ENCODE measurements around the gene NCKAP5. TPM values are rescaled to one million over a fixed set of nuclear protein-coding genes. Genes with fewer than 3 reads are reported as not detected.
"Not testable (repeated sequence)": the region's sequence is repeated elsewhere in the genome, so short reads cannot be mapped to it uniquely, and the experiment has no call there.

Gene NCKAP5
- total RNA-seq, 1 donor from 2014 or later, result 33.3 TPM

DNA sequence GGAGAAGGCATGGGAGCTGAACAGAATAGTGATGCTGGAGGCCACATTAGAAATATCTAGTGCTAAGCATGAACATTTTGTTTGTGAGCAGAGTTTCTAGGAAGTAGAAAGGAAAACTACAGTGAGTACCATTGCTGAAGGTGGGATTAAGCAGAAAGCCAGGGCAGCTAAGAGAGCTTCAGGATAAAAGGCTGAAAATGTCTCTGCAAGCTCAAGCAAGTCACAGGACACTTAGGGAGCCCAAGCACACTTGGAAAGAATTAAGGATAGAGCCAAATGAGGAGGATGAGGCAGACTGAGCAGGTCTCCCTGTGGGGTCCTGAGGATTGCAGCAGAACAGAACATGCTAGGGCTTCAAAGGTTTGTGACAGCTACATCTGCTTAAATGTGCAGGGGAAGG lies 817.7 kb downstream of the NCKAP5 start:
- DNase-seq, result no peak

- DNase-seq, result no peak
These were observed 821.2 kb downstream of the NCKAP5 start for GRCh38 chr2:132747046-132747445.

GRCh38 chr2:132741754-132742153 lies 826.5 kb downstream of the NCKAP5 start:
- DNase-seq, result no peak

DNA sequence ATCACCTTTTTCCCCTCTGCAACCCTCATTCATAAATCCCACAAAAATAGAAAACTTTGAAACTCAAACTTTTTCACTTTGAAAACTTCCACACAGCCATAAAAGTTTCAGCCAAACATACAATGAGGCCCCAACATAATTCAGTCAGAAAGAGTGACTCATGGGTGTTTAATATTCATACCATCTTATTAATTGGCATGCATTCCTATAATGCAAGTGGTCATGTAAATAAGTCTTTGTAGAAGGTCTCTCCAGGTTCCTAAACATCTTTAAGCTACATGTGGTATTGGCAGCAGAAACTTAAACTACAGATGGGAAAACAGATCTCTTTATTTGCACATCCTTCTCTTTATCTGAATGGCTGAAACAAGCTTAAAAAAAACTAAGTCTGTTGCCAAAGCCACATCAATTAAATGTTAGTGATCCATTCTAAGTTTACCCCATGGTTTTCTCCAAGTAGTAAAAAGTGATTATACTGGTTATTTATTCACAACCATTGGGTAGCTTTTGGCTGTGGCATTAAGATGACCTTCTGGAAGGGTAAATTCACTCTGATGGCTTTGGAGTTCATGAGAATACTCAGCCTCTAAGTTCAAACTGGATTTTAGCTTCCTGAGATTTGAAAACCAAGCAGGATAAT lies 828.1 kb downstream of the NCKAP5 start:
- no peak for DNase-seq

- DNase-seq, result no peak
These were observed 830.0 kb downstream of the NCKAP5 start for GRCh38 chr2:132738223-132738622.

DNA sequence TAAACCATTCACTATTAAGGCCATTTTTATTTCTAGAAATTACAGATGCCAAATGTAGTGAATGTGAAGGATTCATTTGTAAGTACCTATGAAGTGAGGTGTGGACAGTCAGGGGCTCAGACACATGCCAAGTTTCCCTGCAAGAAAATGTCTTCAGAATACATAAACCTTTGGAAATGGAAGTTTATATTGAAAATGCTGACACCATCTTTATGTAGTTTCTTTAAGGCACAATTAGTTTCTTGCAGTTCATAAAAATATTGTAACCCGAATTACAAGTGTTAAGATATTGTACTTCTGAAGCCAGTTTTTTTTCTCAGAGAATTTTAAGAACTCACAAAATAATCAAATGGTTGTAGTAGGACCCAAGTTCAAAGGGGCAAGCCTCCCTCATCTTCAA lies 832.2 kb downstream of the NCKAP5 start:
- DNase-seq, result no peak

DNA sequence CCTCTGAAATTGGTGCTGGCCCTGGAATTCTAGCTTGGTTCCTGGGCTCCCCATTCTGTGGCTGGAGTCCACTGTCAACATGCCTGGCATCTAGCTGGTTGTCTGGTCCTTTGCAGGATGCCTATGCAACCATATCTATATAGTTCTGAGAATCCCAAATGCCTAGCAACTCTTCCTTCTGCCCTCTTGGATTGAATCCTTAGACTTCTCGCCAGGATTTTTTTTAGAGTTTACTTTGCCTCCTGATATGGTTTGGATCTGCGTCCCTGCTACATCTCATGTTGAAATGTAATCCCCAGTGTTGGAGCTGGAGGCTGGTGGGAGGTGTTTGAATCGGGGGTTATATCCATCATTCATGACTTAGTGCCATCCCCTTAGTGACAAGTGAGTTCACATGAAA lies 833.3 kb downstream of the NCKAP5 start:
- no peak for DNase-seq

DNA sequence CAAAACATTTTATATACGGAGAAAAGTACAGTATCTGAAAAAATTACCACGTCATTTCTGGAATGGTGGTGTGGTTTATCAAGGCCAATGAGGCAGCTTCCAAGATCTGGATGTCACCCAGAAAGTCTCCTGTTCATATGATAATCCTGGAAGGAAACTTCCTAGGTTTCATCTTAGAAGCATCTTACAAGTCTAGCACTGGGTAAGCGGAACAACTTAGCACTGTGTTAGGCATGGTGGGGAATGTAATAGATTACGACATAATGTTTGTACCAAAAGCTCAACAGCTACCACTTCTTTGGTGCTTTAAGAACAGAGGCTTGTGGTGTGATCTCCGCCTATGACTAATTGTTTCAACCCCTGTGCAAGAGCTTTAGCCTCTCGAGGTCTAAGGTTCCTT lies 835.2 kb downstream of the NCKAP5 start:
- no peak for DNase-seq

GRCh38 chr2:132732694-132733093 lies 835.6 kb downstream of the NCKAP5 start:
- no peak for DNase-seq

- no peak for DNase-seq
These were observed 836.8 kb downstream of the NCKAP5 start for GRCh38 chr2:132731441-132731840.

GRCh38 chr2:132730611-132731010 lies 837.7 kb downstream of the NCKAP5 start:
- DNase-seq, result no peak

DNA sequence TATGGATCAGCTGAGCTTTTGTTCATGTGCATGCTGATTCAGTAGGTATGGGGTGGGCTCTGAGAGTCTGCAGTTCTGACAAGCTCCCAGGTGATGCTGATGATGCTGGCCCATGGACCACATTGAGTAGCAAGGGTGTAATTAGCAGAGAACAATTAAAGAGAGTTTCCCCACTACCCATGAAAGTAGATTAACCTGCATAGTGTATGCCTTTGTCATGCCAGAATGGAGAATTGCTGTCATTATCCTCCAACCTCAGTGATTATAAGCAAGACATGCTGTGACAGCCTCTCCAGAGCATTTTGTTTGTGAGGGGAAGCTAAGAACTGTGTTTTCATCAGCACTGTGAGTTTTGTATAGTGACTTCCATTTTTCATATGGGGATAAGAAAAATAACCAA lies 838.7 kb downstream of the NCKAP5 start:
- DNase-seq, result no peak

GRCh38 chr2:132726155-132726554 lies 842.1 kb downstream of the NCKAP5 start:
- no peak for DNase-seq

DNA sequence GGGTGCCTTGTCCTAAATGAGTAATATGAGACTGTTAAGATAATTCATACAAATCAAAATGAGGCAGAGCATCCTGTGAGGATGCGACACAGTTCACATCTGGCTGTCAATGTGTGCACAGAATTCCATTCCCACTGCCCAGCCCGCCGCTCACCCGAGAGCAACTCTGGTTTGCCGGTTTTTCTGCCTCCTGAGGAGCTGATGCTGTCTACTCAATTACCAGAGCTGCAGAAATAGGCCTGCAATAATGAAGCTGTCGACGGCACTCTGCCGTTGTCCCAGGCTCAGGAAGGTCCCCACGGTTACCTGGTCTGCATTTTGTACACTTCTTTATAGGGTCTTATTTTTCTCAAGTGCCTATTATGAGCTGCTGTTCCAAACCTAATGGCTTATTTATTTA lies 842.5 kb downstream of the NCKAP5 start:
- no peak for DNase-seq

DNA sequence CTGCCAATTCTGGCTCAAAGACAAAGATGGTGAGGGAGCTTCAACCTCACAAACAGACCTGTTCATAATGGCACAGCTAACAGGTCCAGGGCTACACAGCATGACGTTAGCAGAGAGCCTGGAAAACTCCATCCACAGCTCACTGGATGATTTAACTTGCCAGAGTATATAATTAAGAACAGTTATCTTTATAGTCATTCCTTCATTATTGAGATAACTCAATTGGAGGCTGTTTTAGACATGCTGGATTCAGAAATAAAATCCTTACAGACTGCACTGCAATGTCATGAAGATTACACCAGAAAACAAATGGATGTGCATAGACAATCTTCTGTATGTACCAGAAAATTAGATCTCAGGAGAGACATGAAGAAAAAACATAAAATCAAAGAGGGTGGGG lies 843.1 kb downstream of the NCKAP5 start:
- DNase-seq, result no peak

DNA sequence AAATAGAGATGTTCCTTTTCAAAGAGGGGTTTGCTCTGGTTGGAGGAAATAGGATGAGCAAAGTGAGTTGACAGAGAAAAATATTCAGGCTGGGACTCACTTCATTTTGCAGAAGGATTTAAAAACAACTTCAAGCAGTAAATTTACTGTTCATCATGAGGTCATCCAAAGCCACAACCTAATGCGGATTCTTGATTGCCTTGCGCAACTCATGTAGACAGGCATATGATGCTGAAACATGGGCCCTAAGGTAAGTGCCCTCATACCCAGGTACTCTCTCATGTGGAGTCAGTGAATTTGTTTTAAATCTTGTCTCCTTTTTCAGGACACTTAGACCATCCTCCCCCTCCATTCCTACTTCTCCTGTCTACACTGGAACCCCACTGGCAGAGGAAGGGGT lies 846.3 kb downstream of the NCKAP5 start:
- no peak for DNase-seq

- no peak for DNase-seq
These were observed 847.9 kb downstream of the NCKAP5 start for GRCh38 chr2:132720393-132720792.

DNA sequence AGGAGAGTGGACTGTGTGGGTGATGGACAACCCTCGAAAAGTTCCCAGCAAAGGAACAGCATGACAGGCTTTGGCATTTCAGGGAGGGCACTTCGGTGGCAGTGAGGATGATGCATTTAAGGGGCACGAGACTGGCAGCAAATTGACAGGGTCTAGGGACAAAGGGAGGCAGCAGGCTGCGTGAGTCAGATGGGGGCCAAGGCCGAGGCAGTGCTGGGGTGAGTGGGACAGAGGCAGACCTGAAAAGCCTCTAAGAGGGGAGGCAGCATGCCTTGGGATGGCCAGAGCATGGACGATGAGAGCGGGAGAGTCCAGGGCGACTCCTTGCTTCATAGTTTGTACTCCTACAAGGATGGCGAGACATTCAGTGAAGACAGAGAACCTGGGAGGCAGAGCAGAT lies 848.8 kb downstream of the NCKAP5 start:
- no peak for DNase-seq

- no peak for DNase-seq
These were observed 851.3 kb downstream of the NCKAP5 start for GRCh38 chr2:132716954-132717353.

DNA sequence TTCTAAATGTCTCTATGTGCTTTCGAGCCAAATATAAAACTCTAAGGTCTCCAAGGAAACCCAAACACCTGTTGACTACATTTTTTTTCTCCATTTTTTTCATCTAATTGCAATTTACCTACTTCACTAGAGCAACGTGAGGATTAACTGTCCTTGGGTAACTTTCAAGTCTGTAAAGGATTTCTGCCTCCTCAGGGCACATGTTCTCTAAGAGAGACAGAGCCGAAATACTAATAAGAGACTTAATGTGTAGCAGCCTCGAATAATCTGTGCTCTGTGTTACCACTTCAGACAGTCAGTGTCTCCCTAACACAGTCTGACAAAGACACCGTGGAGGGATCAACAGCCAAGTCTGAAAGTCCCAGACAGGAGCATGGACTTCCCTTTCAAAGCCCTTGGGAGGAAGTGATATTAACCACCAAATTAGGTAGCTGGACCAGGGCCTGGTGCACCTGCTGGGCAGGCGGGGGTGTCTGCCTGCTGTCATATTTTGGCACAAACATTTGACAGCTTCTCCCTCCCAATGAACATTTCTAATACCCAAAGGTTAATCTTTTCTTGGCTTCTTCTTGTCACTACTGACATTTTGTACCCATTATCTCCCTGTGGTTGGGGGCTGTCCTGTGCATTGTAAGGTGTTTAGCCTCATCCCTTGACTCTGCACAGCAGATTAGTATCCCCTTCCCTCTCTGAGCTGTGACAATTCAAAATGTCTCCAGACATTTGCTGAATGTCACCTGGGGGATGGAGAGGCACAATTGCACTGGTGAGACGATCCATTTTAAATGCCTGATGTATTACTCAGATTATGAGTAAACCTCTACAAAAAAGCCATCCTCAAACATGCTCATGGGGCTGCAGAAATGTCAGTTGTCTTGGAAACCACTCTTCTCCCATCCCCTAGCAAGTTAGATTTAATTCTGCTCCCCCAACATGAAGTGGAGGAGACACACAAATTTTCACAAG lies 852.6 kb downstream of the NCKAP5 start:
- DNase-seq, result no peak

GRCh38 chr2:132703396-132703795 lies 864.9 kb downstream of the NCKAP5 start:
- DNase-seq, result no peak

DNA sequence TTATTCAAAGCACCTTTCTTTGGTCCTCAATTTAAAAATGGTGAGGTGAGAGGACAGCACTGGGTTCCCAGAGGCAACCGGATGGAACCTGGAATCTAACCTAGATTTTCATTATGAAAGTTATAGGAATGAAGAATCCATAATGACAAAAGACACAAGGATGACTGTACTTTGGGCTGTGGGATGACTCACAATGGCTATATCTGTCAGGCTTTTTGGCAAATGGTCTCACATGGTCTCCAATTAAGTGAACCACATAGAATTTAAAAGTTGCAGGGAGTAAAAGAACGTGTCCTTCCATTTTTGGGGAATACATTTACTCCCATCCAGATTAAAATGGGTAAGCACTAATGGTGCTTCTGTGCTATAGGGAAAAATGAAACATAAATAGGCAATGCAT lies 866.5 kb downstream of the NCKAP5 start:
- no peak for DNase-seq

DNA sequence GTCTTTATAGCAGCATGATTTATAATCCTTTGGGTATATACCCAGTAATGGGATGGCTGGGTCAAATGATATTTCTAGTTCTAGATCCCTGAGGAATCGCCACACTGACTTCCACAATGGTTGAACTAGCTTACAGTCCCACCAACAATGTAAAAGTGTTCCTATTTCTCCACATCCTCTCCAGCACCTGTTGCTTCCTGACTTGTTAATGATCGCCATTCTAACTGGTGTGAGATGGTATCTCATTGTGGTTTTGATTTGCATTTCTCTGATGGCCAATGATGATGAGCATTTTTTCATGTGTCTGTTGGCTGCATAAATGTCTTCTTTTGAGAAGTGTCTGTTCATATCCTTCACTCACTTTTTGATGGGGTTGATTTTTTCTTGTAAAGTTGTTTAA lies 868.5 kb downstream of the NCKAP5 start:
- DNase-seq, result not testable (repeated sequence)

GRCh38 chr2:132698347-132698746 lies 869.9 kb downstream of the NCKAP5 start:
- not testable (repeated sequence) for DNase-seq

Measured in skin of body (tissue), 2 donors.